Activated T-helper 1 cell treated with Interleukin-2 at 50 U/mL for 16 hours (primary cell): ENCODE data around the gene RHBDD1.
A peak's percentile ranks its signal among the peaks of the same experiment; 100 is the strongest.

Experiments used
- DNase-seq: peaks from one replicate; pipeline ENCODE4 v3.0.0-alpha.2; 2020; ENCODE audit warnings: low read depth

RHBDD1 gene

GRCh38 chr2:226835796-226836547, at the start of gene RHBDD1:
RHBDD1 (plus strand) TSS chr2:226836054; CDS start chr2:226864694, 28,640 bp downstream.
- peak; percentile 94 for DNase-seq

GRCh38 chr2:226788064-226788463, 47.8 kb upstream of the RHBDD1 start:
- DNase-seq: no peak

GRCh38 chr2:226788881-226789490, 46.9 kb upstream of the RHBDD1 start:
- no peak for DNase-seq

GRCh38 chr2:226790011-226790410, 45.8 kb upstream of the RHBDD1 start:
- no peak for DNase-seq

- DNase-seq: no peak
Observed at GRCh38 chr2:226790431-226790830, 45.4 kb upstream of the RHBDD1 start.

- DNase-seq: peak; percentile 45
Observed at GRCh38 chr2:226791056-226791486, 44.8 kb upstream of the RHBDD1 start.

- DNase-seq: peak; percentile 89
Observed at GRCh38 chr2:226791487-226792081, 44.3 kb upstream of the RHBDD1 start.

- DNase-seq: no peak
Observed at GRCh38 chr2:226792155-226792881, 43.5 kb upstream of the RHBDD1 start.

GRCh38 chr2:226793646-226794045, 42.2 kb upstream of the RHBDD1 start:
- no peak for DNase-seq

- no peak for DNase-seq
Observed at GRCh38 chr2:226794196-226794661, 41.6 kb upstream of the RHBDD1 start.

- no peak for DNase-seq
Observed at GRCh38 chr2:226794751-226795171, 41.1 kb upstream of the RHBDD1 start.

- DNase-seq: no peak
Observed at GRCh38 chr2:226795281-226796011, 40.4 kb upstream of the RHBDD1 start.

- DNase-seq: no peak
Observed at GRCh38 chr2:226796012-226796839, 39.6 kb upstream of the RHBDD1 start.

- DNase-seq: no peak
Observed at GRCh38 chr2:226796840-226797288, 39.0 kb upstream of the RHBDD1 start.

GRCh38 chr2:226797289-226797988, 38.4 kb upstream of the RHBDD1 start:
- no peak for DNase-seq

GRCh38 chr2:226797989-226798421, 37.8 kb upstream of the RHBDD1 start:
- DNase-seq: no peak

GRCh38 chr2:226798422-226799210, 37.2 kb upstream of the RHBDD1 start:
- no peak for DNase-seq

- peak; percentile 34 for DNase-seq
Observed at GRCh38 chr2:226799211-226799975, 36.5 kb upstream of the RHBDD1 start, which contains the start of gene IRS1. IRS1 (minus strand) TSS chr2:226799820; CDS start chr2:226798738, 1,082 bp downstream.
